NCI-H82 treated with DMSO at 0.1 percent for 48 hours (cell line): ENCODE measurements around the gene FBXO21.
"Not testable (repeated sequence)": the region's sequence is repeated elsewhere in the genome, so short reads cannot be mapped to it uniquely, and the experiment has no call there.

Experiments used
- DNase-seq: peaks from one replicate; lab custom pipeline; 2025; ENCODE audit not compliant: unreplicated experiment; lab: John Stamatoyannopoulos, UW

Gene FBXO21

GRCh38 chr12:117111821-117112595 lies 78.3 kb downstream of the FBXO21 start:
- no peak for DNase-seq

- DNase-seq, result no peak
Observed at GRCh38 chr12:117111386-117111785, 78.9 kb downstream of the FBXO21 start.

- no peak for DNase-seq
Observed at GRCh38 chr12:117109943-117110635, 80.2 kb downstream of the FBXO21 start.

- no peak for DNase-seq
Observed at GRCh38 chr12:117105902-117106301, 84.4 kb downstream of the FBXO21 start.

GRCh38 chr12:117104003-117104402 lies 86.3 kb downstream of the FBXO21 start:
- DNase-seq, result not testable (repeated sequence)

GRCh38 chr12:117102800-117103181 lies 87.5 kb downstream of the FBXO21 start:
- no peak for DNase-seq

GRCh38 chr12:117101953-117102799 lies 88.1 kb downstream of the FBXO21 start:
- no peak for DNase-seq

- DNase-seq, result no peak
Observed at GRCh38 chr12:117100851-117101673, 89.2 kb downstream of the FBXO21 start.

- no peak for DNase-seq
Observed at GRCh38 chr12:117100251-117100650, 90.0 kb downstream of the FBXO21 start.

- DNase-seq, result no peak
Observed at GRCh38 chr12:117098361-117099217, 91.7 kb downstream of the FBXO21 start.

GRCh38 chr12:117098024-117098360 lies 92.3 kb downstream of the FBXO21 start:
- no peak for DNase-seq

DNA sequence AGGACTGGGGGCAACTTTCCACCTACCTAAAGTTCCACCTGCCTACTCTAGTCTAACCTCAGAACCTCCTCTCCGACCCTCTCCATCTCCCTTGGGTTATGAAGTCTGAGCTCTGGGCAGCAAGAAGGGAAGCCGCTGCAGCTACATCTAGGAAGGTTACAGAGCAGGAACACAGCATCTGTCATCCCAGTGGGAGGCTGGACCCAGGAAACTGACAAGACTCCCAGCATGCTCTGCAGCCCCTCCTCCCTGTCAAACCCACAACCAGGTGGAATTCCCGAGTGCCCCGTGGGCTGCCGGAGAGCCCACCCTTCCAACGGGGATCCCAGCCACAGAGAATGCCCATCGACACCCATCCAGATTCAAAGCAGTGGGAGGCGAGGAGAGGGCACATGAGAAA lies 93.1 kb downstream of the FBXO21 start:
- peak; percentile 11 for DNase-seq

GRCh38 chr12:117096501-117097042 lies 93.7 kb downstream of the FBXO21 start:
- DNase-seq, result no peak

- DNase-seq, result not testable (repeated sequence)
Observed at GRCh38 chr12:117095191-117095590, 95.1 kb downstream of the FBXO21 start.

DNA sequence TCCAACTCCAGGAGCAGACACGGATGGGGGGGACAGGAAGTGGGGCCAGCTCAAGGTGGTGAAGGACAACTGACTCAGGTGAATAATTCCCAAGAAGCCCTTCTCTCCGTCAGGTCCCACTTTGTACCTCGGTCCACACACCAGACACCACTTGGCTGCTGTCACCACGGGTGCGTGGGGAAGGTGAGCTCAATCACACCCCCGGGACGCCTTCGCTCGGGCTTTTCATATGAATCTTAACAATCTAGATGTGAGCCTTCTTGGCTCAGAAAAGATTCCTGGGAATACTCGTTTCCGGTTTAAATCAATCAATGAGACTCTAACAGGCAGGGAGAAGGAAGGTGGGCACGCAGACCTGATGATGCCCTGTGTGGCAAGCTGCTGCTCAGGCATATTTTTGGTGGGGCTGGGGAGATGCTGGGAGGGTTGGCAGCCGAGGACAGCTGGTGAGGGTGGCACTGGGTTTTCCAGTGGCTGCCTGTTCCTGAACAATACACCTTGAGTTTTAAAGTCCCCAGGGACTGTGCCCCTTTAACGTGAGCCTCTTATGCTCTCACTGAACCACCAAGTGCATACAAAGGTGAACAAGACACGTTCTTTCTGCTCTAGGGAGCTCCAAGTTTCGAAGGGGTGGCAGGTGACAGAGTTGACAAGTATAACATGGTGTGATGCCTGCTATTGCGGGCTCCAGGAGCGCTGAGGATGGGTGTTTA lies 96.2 kb downstream of the FBXO21 start:
- no peak for DNase-seq

DNA sequence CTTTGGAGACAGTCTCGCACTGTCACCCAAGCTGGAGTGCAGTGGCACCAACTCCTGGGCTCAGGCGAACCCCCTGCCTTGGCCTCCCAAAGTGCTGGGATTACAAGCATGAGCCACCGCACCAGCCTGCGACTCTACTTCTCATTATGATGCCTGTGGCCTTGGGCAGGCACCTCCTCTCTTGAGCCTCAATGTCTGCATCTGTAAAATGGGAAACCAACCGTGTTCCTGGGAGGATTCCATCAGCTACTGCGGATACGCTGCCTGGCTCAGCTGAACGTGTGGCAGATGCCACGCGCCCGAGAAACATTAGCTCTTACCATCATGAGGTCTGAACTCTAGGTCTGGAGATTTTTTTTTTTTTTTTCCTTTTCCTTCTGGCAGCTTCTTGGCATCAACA lies 96.8 kb downstream of the FBXO21 start:
- no peak for DNase-seq

- DNase-seq, result no peak
Observed at GRCh38 chr12:117092886-117093285, 97.4 kb downstream of the FBXO21 start.

DNA sequence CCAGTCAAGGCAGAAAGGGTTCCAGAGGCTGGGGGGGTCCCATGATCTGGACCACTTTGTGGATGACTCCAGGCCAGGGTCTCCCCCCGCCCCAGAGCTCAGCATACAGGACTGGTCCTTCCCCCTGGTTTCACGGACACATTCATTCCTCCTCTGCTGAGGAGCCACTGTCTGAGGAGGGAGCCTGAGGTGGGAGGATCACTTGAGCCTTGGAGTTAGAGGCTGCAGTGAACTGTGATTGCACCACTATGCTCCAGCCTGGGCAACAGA lies 97.8 kb downstream of the FBXO21 start:
- DNase-seq, result no peak
